Choroid plexus epithelial cell (primary cell): ENCODE measurements around the gene MED16.

ENCODE experiments used
- DNase-seq: peaks from one replicate; pipeline ENCODE4 v3.0.0-alpha.2; 2010; ENCODE audit warnings: low read depth
- H3K4me3 ChIP-seq: 2 replicates; pipeline ENCODE4 v1.5.1; 2011; ENCODE audit warnings: low read depth, mild to moderate bottlenecking, control low read depth, low read length, moderate library complexity
- CTCF ChIP-seq: conservative IDR thresholded peaks from 2 replicates; pipeline ENCODE4 v1.5.1; 2011; ENCODE audit warnings: low read depth, mild to moderate bottlenecking, control low read depth, inconsistent platforms, low read length, moderate library complexity

The MED16 gene

GRCh38 chr19:939439-939838, 46.5 kb upstream of the MED16 start:
- no peak overlapping the region for H3K4me3 ChIP-seq
- DNase-seq, result no peak

GRCh38 chr19:938233-938923, 45.4 kb upstream of the MED16 start:
- DNase-seq, result no peak
- no peak overlapping the region for H3K4me3 ChIP-seq
- TF ChIP-seq CTCF, result no peak

More at GRCh38 chr19:939439-939838, 46.5 kb upstream of the MED16 start:
- no peak for TF ChIP-seq CTCF

- no peak for TF ChIP-seq CTCF
- DNase-seq, result no peak
- H3K4me3 ChIP-seq, result no peak overlapping the region
Measured at GRCh38 chr19:937259-937694, 44.3 kb upstream of the MED16 start.

GRCh38 chr19:936175-936546, 43.2 kb upstream of the MED16 start:
- DNase-seq, result no peak
- TF ChIP-seq CTCF, result no peak
- H3K4me3 ChIP-seq, result no peak overlapping the region

- H3K4me3 ChIP-seq, result no peak overlapping the region
- DNase-seq, result peak; percentile 50
- peak; percentile 6 for TF ChIP-seq CTCF
Measured at GRCh38 chr19:934865-935479, 42.0 kb upstream of the MED16 start.

- H3K4me3 ChIP-seq, result no peak overlapping the region
- DNase-seq, result no peak
- TF ChIP-seq CTCF, result no peak
Measured at GRCh38 chr19:934197-934840, 41.3 kb upstream of the MED16 start.
